IMR-90 (cell line): ENCODE measurements around the gene ABHD17A. TPM values are rescaled to one million over a fixed set of nuclear protein-coding genes. Genes with fewer than 3 reads are reported as not detected.
A peak's percentile ranks its signal among the peaks of the same experiment; 100 is the strongest.

Experiments used
- ATAC-seq: fragments of 200-7000 bp; cut with Tn5 transposase; 2 replicates; pipeline ENCODE4 v1.9.1; 2020; ENCODE audit warnings: low read depth, mild to moderate bottlenecking, moderate library complexity
- BruUV-seq: library from RNA; stranded (reverse); fragments of 400-500 nt; replicated peaks from 2 replicates; lab custom pipeline; 2021; lab: Mats Ljungman, UMichigan
- CTCF ChIA-PET: fragments of 300-600 bp; formaldehyde crosslinking; extraction: SDS; loops from one replicate; lab custom pipeline; 2021; ENCODE audit warnings: antibody characterized with exemption; lab: Yijun Ruan, JAX
- POLR2A ChIA-PET: fragments of 300-600 bp; sonication (Branson Sonifier 250); formaldehyde crosslinking; loops from one replicate; lab custom pipeline; 2022; ENCODE audit warnings: antibody characterized with exemption; ENCODE audit not compliant: unreplicated experiment; lab: Charles Lee
- DNase-seq: peaks from one replicate; pipeline ENCODE4 v3.0.0; 2013
- H2AFZ ChIP-seq: replicated peaks from 2 replicates; pipeline ENCODE3; 2013; ENCODE audit warnings: low read length, mild to moderate bottlenecking; ENCODE audit not compliant: poor library complexity
- H2AK5ac ChIP-seq: 2 replicates; pipeline ENCODE4 v1.6.1; 2013; ENCODE audit warnings: low read depth, low read length, inconsistent platforms
- H2AK9ac ChIP-seq: replicated peaks from 2 replicates; pipeline ENCODE3; 2013; ENCODE audit warnings: mild to moderate bottlenecking, low read depth, low read length, moderate library complexity; ENCODE audit not compliant: poor library complexity
- H2BK120ac ChIP-seq: 2 replicates; pipeline ENCODE4 v1.6.1; 2013; ENCODE audit warnings: low read depth, low read length, inconsistent platforms
- H2BK15ac ChIP-seq: 3 replicates; pipeline ENCODE4 v1.6.1; 2013; ENCODE audit warnings: low read depth, low read length, inconsistent platforms
- H2BK20ac ChIP-seq: 2 replicates; pipeline ENCODE4 v1.6.1; 2013; ENCODE audit warnings: low read depth, mild to moderate bottlenecking, inconsistent platforms, low read length, moderate library complexity
- H2BK5ac ChIP-seq: 2 replicates; pipeline ENCODE4 v1.6.1; 2013; ENCODE audit warnings: mild to moderate bottlenecking, low read depth, low read length, inconsistent platforms; ENCODE audit not compliant: poor library complexity, severe bottlenecking
- H3K14ac ChIP-seq: replicated peaks from 2 replicates; pipeline ENCODE4 v1.6.1; 2013; ENCODE audit warnings: low read depth, low read length, inconsistent platforms
- H3K18ac ChIP-seq: 2 replicates; pipeline ENCODE4 v1.6.1; 2013; ENCODE audit warnings: low read depth, low read length, control low read depth
- H3K23ac ChIP-seq: 2 replicates; pipeline ENCODE4 v1.6.1; 2013; ENCODE audit warnings: low read depth, low read length, inconsistent platforms
- H3K27ac ChIP-seq: 2 replicates; pipeline ENCODE4 v1.5.1; 2013; ENCODE audit warnings: mild to moderate bottlenecking, control low read depth, low read length; ENCODE audit not compliant: insufficient read depth
- H3K27me3 ChIP-seq: 2 replicates; pipeline ENCODE4 v1.6.1; 2013; ENCODE audit warnings: low read length; ENCODE audit not compliant: control insufficient read depth, insufficient read depth
- H3K36me3 ChIP-seq: 2 replicates; pipeline ENCODE4 v1.6.1; 2013; ENCODE audit warnings: low read length, mixed read lengths; ENCODE audit not compliant: control insufficient read depth, insufficient read depth
- H3K4ac ChIP-seq: 2 replicates; pipeline ENCODE4 v1.6.1; 2013; ENCODE audit warnings: low read depth, low read length, inconsistent platforms
- H3K4me1 ChIP-seq: 2 replicates; pipeline ENCODE4 v1.6.1; 2013; ENCODE audit warnings: low read length, mixed read lengths; ENCODE audit not compliant: control insufficient read depth, insufficient read depth
- H3K4me2 ChIP-seq: 2 replicates; pipeline ENCODE4 v1.6.1; 2013; ENCODE audit warnings: low read depth, mild to moderate bottlenecking, control low read depth, low read length, moderate library complexity
- H3K4me3 ChIP-seq: 2 replicates; pipeline ENCODE4 v1.5.1; 2013; ENCODE audit warnings: low read depth, mild to moderate bottlenecking, control low read depth, low read length, moderate library complexity; ENCODE audit not compliant: insufficient read depth
- H3K56ac ChIP-seq: 2 replicates; pipeline ENCODE4 v1.6.1; 2013; ENCODE audit warnings: low read length, inconsistent platforms; ENCODE audit not compliant: insufficient read depth; ENCODE audit errors: extremely low read depth
- H3K79me1 ChIP-seq, 2 experiments: 2 replicates each; pipeline ENCODE4 v1.6.1; 2013; ENCODE audit warnings: low read length in 2 of 2, inconsistent platforms in 1 of 2, low read depth in 1 of 2
- H3K9ac ChIP-seq: 2 replicates; pipeline ENCODE4 v1.6.1; 2013; ENCODE audit warnings: low read depth, low read length, control low read depth
- H3K9me1 ChIP-seq: 2 replicates; pipeline ENCODE4 v1.6.1; 2013; ENCODE audit warnings: low read length, inconsistent platforms; ENCODE audit not compliant: insufficient read depth
- H3K9me3 ChIP-seq: 2 replicates; pipeline ENCODE4 v1.6.1; 2013; ENCODE audit warnings: low read length; ENCODE audit not compliant: control insufficient read depth, insufficient read depth
- H4K20me1 ChIP-seq: 2 replicates; pipeline ENCODE4 v1.6.1; 2013; ENCODE audit warnings: low read length, inconsistent platforms; ENCODE audit not compliant: insufficient read depth
- H4K5ac ChIP-seq: 2 replicates; pipeline ENCODE4 v1.6.1; 2013; ENCODE audit warnings: mild to moderate bottlenecking, low read depth, low read length, control low read depth
- H4K8ac ChIP-seq, 2 experiments: 2 replicates each; pipeline ENCODE4 v1.6.1; 2013; ENCODE audit warnings: low read depth in 2 of 2, low read length in 2 of 2, control low read depth in 1 of 2, inconsistent platforms in 1 of 2
- H4K91ac ChIP-seq: 2 replicates; pipeline ENCODE4 v1.6.1; 2013; ENCODE audit warnings: low read depth, low read length, inconsistent platforms; ENCODE audit not compliant: insufficient read depth
- BHLHE40 ChIP-seq: fragments of 150-350 bp; IDR thresholded peaks from 2 replicates; pipeline ENCODE4 v1.6.1; 2016; ENCODE audit warnings: mild to moderate bottlenecking, low read depth, low read length
- CEBPB ChIP-seq: IDR thresholded peaks from 2 replicates; pipeline ENCODE4 v1.6.1; 2012; ENCODE audit warnings: low read depth, low read length, improper control_type of control experiment
- CHD1 ChIP-seq: IDR thresholded peaks from 2 replicates; pipeline ENCODE4 v1.6.1; 2012; ENCODE audit warnings: low read depth, low read length, improper control_type of control experiment
- CTCF ChIP-seq: conservative IDR thresholded peaks from 2 replicates; pipeline ENCODE4 v1.5.1; 2012; ENCODE audit warnings: mild to moderate bottlenecking, low read depth, low read length, improper control_type of control experiment
- ELK1 ChIP-seq: fragments of 150-350 bp; IDR thresholded peaks from 2 replicates; pipeline ENCODE4 v1.6.1; 2016; ENCODE audit warnings: low read depth, mild to moderate bottlenecking, low read length, moderate library complexity, borderline replicate concordance
- FOS ChIP-seq: fragments of 150-350 bp; IDR thresholded peaks from 2 replicates; pipeline ENCODE4 v1.6.1; 2016; ENCODE audit warnings: low read depth, low read length
- MAFK ChIP-seq: IDR thresholded peaks from 2 replicates; pipeline ENCODE4 v1.6.1; 2012; ENCODE audit warnings: low read depth, low read length, improper control_type of control experiment
- MAZ ChIP-seq: IDR thresholded peaks from 2 replicates; pipeline ENCODE4 v1.6.1; 2012; ENCODE audit warnings: low read depth, mild to moderate bottlenecking, low read length, improper control_type of control experiment, moderate library complexity, borderline replicate concordance
- MXI1 ChIP-seq: IDR thresholded peaks from 2 replicates; pipeline ENCODE4 v1.6.1; 2012; ENCODE audit warnings: low read depth, mild to moderate bottlenecking, low read length, moderate library complexity, borderline replicate concordance
- NFE2L2 ChIP-seq: fragments of 150-350 bp; IDR thresholded peaks from 2 replicates; pipeline ENCODE4 v1.6.1; 2016; ENCODE audit warnings: low read depth, mild to moderate bottlenecking, low read length
- POLR2A ChIP-seq: IDR thresholded peaks from 2 replicates; pipeline ENCODE4 v1.6.1; 2012; ENCODE audit warnings: mild to moderate bottlenecking, low read depth, low read length
- RAD21 ChIP-seq: IDR thresholded peaks from 2 replicates; pipeline ENCODE4 v1.6.1; 2012; ENCODE audit warnings: low read length, improper control_type of control experiment
- RCOR1 ChIP-seq: IDR thresholded peaks from 2 replicates; pipeline ENCODE4 v1.6.1; 2012; ENCODE audit warnings: mild to moderate bottlenecking, low read length, improper control_type of control experiment; ENCODE audit not compliant: insufficient replicate concordance
- RFX5 ChIP-seq: IDR thresholded peaks from 2 replicates; pipeline ENCODE4 v1.8.0; 2012; ENCODE audit warnings: low read depth, mild to moderate bottlenecking, low read length, moderate library complexity
- SMC3 ChIP-seq: fragments of 150-350 bp; IDR thresholded peaks from 2 replicates; pipeline ENCODE4 v1.6.1; 2016; ENCODE audit warnings: low read depth, mild to moderate bottlenecking, antibody characterized with exemption, low read length, moderate library complexity
- WGBS, 2 experiments: methylation state at CpG; one replicate each; pipeline versions ENCODE4 v1.1.5 to v1.1.7; 2013; ENCODE audit warnings: missing lambda C conversion rate in 2 of 2; ENCODE audit not compliant: insufficient read length in 1 of 2; ENCODE audit errors: extremely low coverage in 2 of 2; 5-methylcytosine and 5-hydroxymethylcytosine counted together
- dilution Hi-C: fragments of 300-500 bp; cut with HindIII; formaldehyde crosslinking; loops from one replicate; pipeline ENCODE4 v1.14.3; 2018; ENCODE audit warnings: low sequenced_read_pairs; ENCODE audit not compliant: unreplicated experiment
- in situ Hi-C: fragments of 300-500 bp; cut with MboI; formaldehyde crosslinking; loops from 3 replicates; pipeline ENCODE4 v1.14.3; 2019; ENCODE audit warnings: low sequenced_read_pairs, inconsistent platforms, mixed read lengths
- intact Hi-C: fragments of 100-400 bp; cut with micrococcal nuclease; formaldehyde crosslinking; loops from 2 replicates; pipeline ENCODE4 v1.10.0; 2022
- polyA plus RNA-seq, 3 experiments: library from polyadenylated mRNA; depleted of rRNA; stranded (reverse); fragments of >200 nt; gene quantifications; 2 replicates each; pipeline ENCODE4 v1.2.3, GENCODE V29; 2012; ENCODE audit warnings: low replicate concordance in 1 of 3
- total RNA-seq: library from RNA; depleted of rRNA; stranded (reverse); fragments of >200 nt; gene quantifications from 2 replicates; pipeline ENCODE4 v1.2.3, GENCODE V29; 2012
- TF ChIP-seq, protein P1 (sequence below): fragments of 150-350 bp; IDR thresholded peaks from 2 replicates; pipeline ENCODE4 v1.6.1; 2017; ENCODE audit warnings: mild to moderate bottlenecking, antibody characterized with exemption, low read length, low read depth

Gene ABHD17A
- total and polyA plus RNA-seq, 2 of the 4 experiments (the other 2 are of a cell fraction), result 37.8 to 76.2 TPM

DNA sequence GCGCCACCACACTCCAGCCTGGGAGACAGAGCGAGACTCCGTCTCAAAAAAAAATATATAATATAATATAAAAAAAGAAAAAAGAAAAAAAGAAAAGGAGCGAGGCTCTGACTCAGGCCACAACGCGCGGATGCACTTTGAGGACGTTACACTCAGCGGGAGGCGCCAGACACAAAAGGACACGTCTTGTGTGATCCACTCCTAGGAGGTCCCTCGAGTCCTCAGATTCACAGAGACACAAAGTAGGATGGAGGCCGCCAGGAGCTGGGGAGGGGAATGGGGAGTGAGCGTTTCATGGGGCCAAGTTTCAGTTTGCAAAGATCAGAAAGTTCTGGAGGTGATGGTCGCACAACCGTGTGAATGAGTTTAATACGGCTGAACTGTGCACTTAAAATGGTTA is 8.5 kb upstream of the ABHD17A start:
- Histone ChIP-seq H3K9me3 (no peaks in the 10 kb centered on the region), H2BK5ac (no peak overlapping the region), H3K4ac (no peak overlapping the region), H3K4me2 (no peak overlapping the region), H2AFZ (peak overlapping the region; percentile 49), H2BK15ac (no peak overlapping the region), H2BK120ac (no peak overlapping the region), H2AK9ac (no peak overlapping the region), H3K27me3 (no peaks in the 10 kb centered on the region), H3K14ac (no peak overlapping the region), H3K79me1 (no peaks in the 10 kb centered on the region), H3K27ac (no peak overlapping the region), H3K56ac (no peak overlapping the region), H3K9ac (no peak overlapping the region), H3K9me1 (no peaks in the 10 kb centered on the region), H2BK20ac (no peak overlapping the region), H4K5ac (no peak overlapping the region), H2AK5ac (no peak overlapping the region), H3K36me3 (no peaks in the 10 kb centered on the region), H3K4me1 (peaks cover 5% of the 10 kb centered on the region), H3K4me3 (no peak overlapping the region), H3K18ac (no peak overlapping the region), H4K91ac (no peak overlapping the region), H4K8ac (no peak overlapping the region), H4K20me1 (no peaks in the 10 kb centered on the region), H3K23ac (no peak overlapping the region)
- POLR2A ChIA-PET, result no interaction called here
- dilution Hi-C loops, result no loop called here
- DNase-seq (no peak), ATAC-seq (no peak)
- TF ChIP-seq SMC3 (no peak), MAFK (no peak), RCOR1 (no peak), CEBPB (no peak), NFE2L2 (no peak), CHD1 (no peak), POLR2A (no peak), BHLHE40 (no peak), FOS (no peak), MAZ (no peak), CTCF (no peak), RAD21 (no peak), MXI1 (no peak), RFX5 (no peak), ELK1 (no peak)
- TF ChIP-seq, protein P1, sequence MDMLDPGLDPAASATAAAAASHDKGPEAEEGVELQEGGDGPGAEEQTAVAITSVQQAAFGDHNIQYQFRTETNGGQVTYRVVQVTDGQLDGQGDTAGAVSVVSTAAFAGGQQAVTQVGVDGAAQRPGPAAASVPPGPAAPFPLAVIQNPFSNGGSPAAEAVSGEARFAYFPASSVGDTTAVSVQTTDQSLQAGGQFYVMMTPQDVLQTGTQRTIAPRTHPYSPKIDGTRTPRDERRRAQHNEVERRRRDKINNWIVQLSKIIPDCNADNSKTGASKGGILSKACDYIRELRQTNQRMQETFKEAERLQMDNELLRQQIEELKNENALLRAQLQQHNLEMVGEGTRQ, result no peak
- WGBS, 2 experiments, result 84% methylated on average over 11 of the region's 17 CpGs; no CpG with 5 or more reads in 1 of the 2 experiments
- in situ Hi-C loops, result no loop called here
- intact Hi-C loops, result no loop called here
- CTCF ChIA-PET, result no interaction called here
- BruUV-seq, result no TSS peak
